K562 (cell line): ENCODE measurements around the gene COMMD1. TPM values are rescaled to one million over a fixed set of nuclear protein-coding genes. Genes with fewer than 3 reads are reported as not detected.

Experiments used
- ATAC-seq: fragments of 200-7000 bp; cut with Tn5 transposase; 3 replicates; pipeline ENCODE4 v1.9.1; 2020; ENCODE audit warnings: moderate library complexity
- BruUV-seq: library from RNA; stranded (reverse); fragments of 400-500 nt; replicated peaks from 2 replicates; lab custom pipeline; 2021; lab: Mats Ljungman, UMichigan
- CTCF ChIA-PET: fragments of 300-600 bp; formaldehyde crosslinking; extraction: SDS; loops from one replicate; lab custom pipeline; 2021; ENCODE audit warnings: low intra/inter-chr PET ratio; lab: Yijun Ruan, JAX
- POLR2A ChIA-PET: fragments of 300-600, 350-650 bp; sonication (Branson Sonifier 250); formaldehyde crosslinking; extraction: SDS; loops from one replicate; lab custom pipeline; 2021; ENCODE audit warnings: antibody characterized with exemption, inconsistent platforms; lab: Yijun Ruan, JAX
- DNase-seq, 4 experiments: peaks; one replicate each; pipeline versions ENCODE4 v3.0.0 to v3.0.0-alpha.2; 2011 to 2018; ENCODE audit warnings: low spot score in 3 of 4, mixed read lengths in 3 of 4; ENCODE audit errors: extremely low read depth in 1 of 4
- FAIRE-seq: peaks from 2 replicates; lab custom pipeline; 2011; peaks lifted over from hg19 to GRCh38; lab: Jason Lieb, UNC
- H2AFZ ChIP-seq: 2 replicates; pipeline ENCODE4 v1.6.0; 2011; ENCODE audit warnings: low read depth, low read length, control low read depth, inconsistent platforms
- H3K27ac ChIP-seq: fragments of 200-600 bp; 3 replicates; pipeline ENCODE4 v1.8.0; 2011; ENCODE audit warnings: low read depth, mild to moderate bottlenecking, control low read depth, inconsistent platforms, low read length, moderate library complexity, mixed read lengths; ENCODE audit errors: extremely low read depth
- H3K27me3 ChIP-seq, 2 experiments: fragments of 300-600 bp in 1 of 2; 2 replicates in 1 of 2; 3 replicates in 1 of 2; pipeline versions ENCODE4 v1.6.0 to v1.8.0; 2011; ENCODE audit warnings: inconsistent platforms in 2 of 2, low read length in 2 of 2, mild to moderate bottlenecking in 1 of 2, mixed read lengths in 1 of 2, moderate library complexity in 1 of 2; ENCODE audit not compliant: control insufficient read depth in 2 of 2, insufficient read depth in 2 of 2
- H3K36me3 ChIP-seq: fragments of 300-600 bp; 3 replicates; pipeline ENCODE4 v1.8.0; 2011; ENCODE audit warnings: mild to moderate bottlenecking, low read length, inconsistent platforms; ENCODE audit not compliant: control insufficient read depth, insufficient read depth
- H3K4me1 ChIP-seq, 2 experiments: fragments of 200-600 bp in 1 of 2; replicated peaks in 1 of 2; 2 replicates in 1 of 2; 3 replicates in 1 of 2; pipeline versions ENCODE4 v1.5.1 to v1.8.0; 2011; ENCODE audit warnings: inconsistent platforms in 2 of 2, low read length in 2 of 2, mild to moderate bottlenecking in 1 of 2, mixed read lengths in 1 of 2, moderate library complexity in 1 of 2; ENCODE audit not compliant: control insufficient read depth in 2 of 2, insufficient read depth in 2 of 2
- H3K4me2 ChIP-seq: 2 replicates; pipeline ENCODE4 v1.6.1; 2011; ENCODE audit warnings: low read length, control low read depth, inconsistent platforms, mixed read lengths; ENCODE audit not compliant: insufficient read depth
- H3K4me3 ChIP-seq: fragments of 200-600 bp; sonication (generic), shearing (Covaris generic); 2 replicates; pipeline ENCODE4 v1.5.1; 2016; ENCODE audit warnings: control low read depth, inconsistent platforms
- H3K79me2 ChIP-seq: fragments of 200-600 bp; 3 replicates; pipeline ENCODE4 v1.8.0; 2011; ENCODE audit warnings: low read length, inconsistent platforms; ENCODE audit not compliant: control insufficient read depth, insufficient read depth
- H3K9ac ChIP-seq, 2 experiments: 2 replicates each; pipeline versions ENCODE4 v1.6.0 to v1.6.1; 2011; ENCODE audit warnings: low read depth in 2 of 2, low read length in 2 of 2, control low read depth in 1 of 2, inconsistent platforms in 1 of 2, mild to moderate bottlenecking in 1 of 2, mixed read lengths in 1 of 2; ENCODE audit not compliant: insufficient read depth in 1 of 2
- H3K9me1 ChIP-seq: one replicate; pipeline ENCODE4 v1.6.0; 2011; ENCODE audit warnings: inconsistent platforms, mild to moderate bottlenecking, low read length, moderate library complexity; ENCODE audit not compliant: control insufficient read depth, insufficient read depth
- H3K9me3 ChIP-seq: replicated peaks from 2 replicates; pipeline ENCODE4 v1.5.1; 2011; ENCODE audit warnings: low read depth, low read length, inconsistent platforms; ENCODE audit not compliant: control insufficient read depth, insufficient read depth
- H4K20me1 ChIP-seq: replicated peaks from 2 replicates; pipeline ENCODE4 v1.6.1; 2011; ENCODE audit warnings: low read length, inconsistent platforms, mixed read lengths; ENCODE audit not compliant: control insufficient read depth, insufficient read depth
- BHLHE40 ChIP-seq: IDR thresholded peaks from 2 replicates; pipeline ENCODE4 v1.6.1; 2011; ENCODE audit warnings: low read length, improper control_type of control experiment
- ELF1 ChIP-seq: fragments of 200-800 bp; sonication (Bioruptor generic); IDR thresholded peaks from 2 replicates; pipeline ENCODE4 v1.6.1; 2016; ENCODE audit warnings: missing genetic modification characterization, missing compliant biosample characterization
- WGBS: fragments of 100-300 bp; shearing (Covaris generic); methylation state at CpG from one replicate; pipeline ENCODE4 v1.1.6; 2016; ENCODE audit warnings: low coverage, mixed read lengths; ENCODE audit not compliant: insufficient coverage; ENCODE audit errors: missing lambda C conversion rate; 5-methylcytosine and 5-hydroxymethylcytosine counted together
- in situ Hi-C: fragments of 300-500 bp; cut with MboI; formaldehyde crosslinking; loops from 4 replicates; pipeline ENCODE4 v1.15.0; 2018; ENCODE audit warnings: inconsistent platforms, mixed read lengths
- intact Hi-C: fragments of 100-400 bp; cut with micrococcal nuclease; formaldehyde crosslinking; loops from 2 replicates; pipeline ENCODE4 v1.14.2; 2022
- polyA plus RNA-seq, 8 experiments: library from polyadenylated mRNA; depleted of rRNA in 4 of 8; stranded (reverse) in 5 of 8; unstranded in 3 of 8; fragments of >200 nt; fragmentation: Nextera tagmentation in 2 of 8; fragmentation: Illumina TruSeq in 1 of 8; extraction: Ambion mirVana in 2 of 8; extraction: Trizol in 1 of 8; gene quantifications; 2 replicates each; pipeline versions ENCODE4 v1.2.1 to v1.2.3, GENCODE V29; 2011 to 2014; ENCODE audit warnings: inconsistent platforms in 1 of 8, missing spikeins in 1 of 8
- total RNA-seq, 7 experiments: library from RNA; depleted of rRNA in 6 of 7; stranded (reverse); fragments of >200 nt in 6 of 7; fragmentation: Illumina TruSeq in 2 of 7; extraction: Trizol in 2 of 7; gene quantifications; 2 replicates each; pipeline versions ENCODE4 v1.2.1 to v1.2.3, GENCODE V29; 2011 to 2021; ENCODE audit warnings: low replicate concordance in 1 of 7
- TF ChIP-seq, protein P1 (sequence below): fragments of 450-650 bp; IDR thresholded peaks from 2 replicates; pipeline ENCODE4 v1.6.1; 2018; ENCODE audit warnings: mild to moderate bottlenecking, low read depth; ENCODE audit not compliant: partially characterized antibody
- TF ChIP-seq, protein P2 (sequence below): fragments of 450-650 bp; IDR thresholded peaks from 2 replicates; pipeline ENCODE4 v1.6.1; 2016; ENCODE audit warnings: low read depth
- TF ChIP-seq, protein P3 (sequence below): conservative IDR thresholded peaks from 2 replicates; pipeline ENCODE4 v1.6.1; 2011; ENCODE audit warnings: low read depth, mild to moderate bottlenecking, low read length; ENCODE audit not compliant: control insufficient read depth

COMMD1 gene
- total and polyA plus RNA-seq, 9 of the 15 experiments (the other 6 are each of a cell fraction or from before 2014, with no cell fraction given) = 14.4 to 77.0 (median 21.4) TPM

DNA sequence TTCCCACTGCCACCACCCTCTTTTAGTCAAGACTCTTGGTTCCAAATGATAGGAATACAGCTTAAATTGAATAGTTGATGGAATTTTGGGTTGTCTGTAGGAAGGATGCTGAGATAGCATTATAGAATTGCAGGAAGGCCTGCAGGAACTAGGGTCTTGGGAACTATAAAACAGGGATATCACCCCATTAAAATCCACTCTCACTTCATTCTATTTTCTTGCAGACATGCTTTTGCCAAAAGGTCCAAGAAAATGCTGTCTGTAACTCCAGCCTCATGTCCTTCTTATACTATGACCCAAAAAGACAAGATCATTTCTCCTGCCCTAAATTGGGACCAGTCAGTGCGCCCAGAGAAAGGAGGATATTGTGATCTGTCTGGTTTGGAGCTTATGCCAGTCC is 89.1 kb downstream of the COMMD1 start:
- Histone ChIP-seq H4K20me1 (no peaks in the 10 kb centered on the region), H3K4me1 (peaks cover 0 to 12% of the 10 kb centered on the region in 2 experiments; a peak in 2 of 5 replicates), H3K27ac (no peak overlapping the region), H3K9me3 (no peaks in the 10 kb centered on the region), H3K79me2 (no peaks in the 10 kb centered on the region), H3K36me3 (no peaks in the 10 kb centered on the region), H3K4me2 (no peak overlapping the region), H3K27me3 (no peaks in the 10 kb centered on the region), H3K4me3 (no peak overlapping the region), H2AFZ (no peak overlapping the region; the same call in 1 of the 2 replicates), H3K9ac (no peak overlapping the region), H3K9me1 (no peaks in the 10 kb centered on the region)
- intact Hi-C loops (loop anchor here (10.0 kb wide), 1 partner anchor 220 kb away; no protein-coding TSS in a partner anchor), in situ Hi-C loops (no loop called here)
- DNase-seq (no peak), ATAC-seq (no peak), FAIRE-seq (no peak)
- CTCF ChIA-PET = interaction anchor here (0.6 to 3.2 kb wide), 3 partner anchors 418 to 1369 kb away, joined by 3 to 28 read pairs (median 3); no protein-coding TSS in a partner anchor
- no TSS peak for BruUV-seq
- POLR2A ChIA-PET = interaction anchor here (1.2 kb wide), 1 partner anchor 303 kb away, joined by 3 read pairs; no protein-coding TSS in a partner anchor
- WGBS = 50% methylated on average over 1 of the region's 1 CpG
- TF ChIP-seq ELF1 (tag) (no peak), BHLHE40 (no peak)
- TF ChIP-seq, protein P1, sequence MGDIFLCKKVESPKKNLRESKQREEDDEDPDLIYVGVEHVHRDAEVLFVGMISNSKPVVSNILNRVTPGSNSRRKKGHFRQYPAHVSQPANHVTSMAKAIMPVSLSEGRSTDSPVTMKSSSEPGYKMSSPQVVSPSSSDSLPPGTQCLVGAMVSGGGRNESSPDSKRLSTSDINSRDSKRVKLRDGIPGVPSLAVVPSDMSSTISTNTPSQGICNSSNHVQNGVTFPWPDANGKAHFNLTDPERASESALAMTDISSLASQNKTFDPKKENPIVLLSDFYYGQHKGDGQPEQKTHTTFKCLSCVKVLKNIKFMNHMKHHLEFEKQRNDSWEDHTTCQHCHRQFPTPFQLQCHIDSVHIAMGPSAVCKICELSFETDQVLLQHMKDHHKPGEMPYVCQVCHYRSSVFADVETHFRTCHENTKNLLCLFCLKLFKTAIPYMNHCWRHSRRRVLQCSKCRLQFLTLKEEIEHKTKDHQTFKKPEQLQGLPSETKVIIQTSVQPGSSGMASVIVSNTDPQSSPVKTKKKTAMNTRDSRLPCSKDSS = no peak
- TF ChIP-seq, protein P2, sequence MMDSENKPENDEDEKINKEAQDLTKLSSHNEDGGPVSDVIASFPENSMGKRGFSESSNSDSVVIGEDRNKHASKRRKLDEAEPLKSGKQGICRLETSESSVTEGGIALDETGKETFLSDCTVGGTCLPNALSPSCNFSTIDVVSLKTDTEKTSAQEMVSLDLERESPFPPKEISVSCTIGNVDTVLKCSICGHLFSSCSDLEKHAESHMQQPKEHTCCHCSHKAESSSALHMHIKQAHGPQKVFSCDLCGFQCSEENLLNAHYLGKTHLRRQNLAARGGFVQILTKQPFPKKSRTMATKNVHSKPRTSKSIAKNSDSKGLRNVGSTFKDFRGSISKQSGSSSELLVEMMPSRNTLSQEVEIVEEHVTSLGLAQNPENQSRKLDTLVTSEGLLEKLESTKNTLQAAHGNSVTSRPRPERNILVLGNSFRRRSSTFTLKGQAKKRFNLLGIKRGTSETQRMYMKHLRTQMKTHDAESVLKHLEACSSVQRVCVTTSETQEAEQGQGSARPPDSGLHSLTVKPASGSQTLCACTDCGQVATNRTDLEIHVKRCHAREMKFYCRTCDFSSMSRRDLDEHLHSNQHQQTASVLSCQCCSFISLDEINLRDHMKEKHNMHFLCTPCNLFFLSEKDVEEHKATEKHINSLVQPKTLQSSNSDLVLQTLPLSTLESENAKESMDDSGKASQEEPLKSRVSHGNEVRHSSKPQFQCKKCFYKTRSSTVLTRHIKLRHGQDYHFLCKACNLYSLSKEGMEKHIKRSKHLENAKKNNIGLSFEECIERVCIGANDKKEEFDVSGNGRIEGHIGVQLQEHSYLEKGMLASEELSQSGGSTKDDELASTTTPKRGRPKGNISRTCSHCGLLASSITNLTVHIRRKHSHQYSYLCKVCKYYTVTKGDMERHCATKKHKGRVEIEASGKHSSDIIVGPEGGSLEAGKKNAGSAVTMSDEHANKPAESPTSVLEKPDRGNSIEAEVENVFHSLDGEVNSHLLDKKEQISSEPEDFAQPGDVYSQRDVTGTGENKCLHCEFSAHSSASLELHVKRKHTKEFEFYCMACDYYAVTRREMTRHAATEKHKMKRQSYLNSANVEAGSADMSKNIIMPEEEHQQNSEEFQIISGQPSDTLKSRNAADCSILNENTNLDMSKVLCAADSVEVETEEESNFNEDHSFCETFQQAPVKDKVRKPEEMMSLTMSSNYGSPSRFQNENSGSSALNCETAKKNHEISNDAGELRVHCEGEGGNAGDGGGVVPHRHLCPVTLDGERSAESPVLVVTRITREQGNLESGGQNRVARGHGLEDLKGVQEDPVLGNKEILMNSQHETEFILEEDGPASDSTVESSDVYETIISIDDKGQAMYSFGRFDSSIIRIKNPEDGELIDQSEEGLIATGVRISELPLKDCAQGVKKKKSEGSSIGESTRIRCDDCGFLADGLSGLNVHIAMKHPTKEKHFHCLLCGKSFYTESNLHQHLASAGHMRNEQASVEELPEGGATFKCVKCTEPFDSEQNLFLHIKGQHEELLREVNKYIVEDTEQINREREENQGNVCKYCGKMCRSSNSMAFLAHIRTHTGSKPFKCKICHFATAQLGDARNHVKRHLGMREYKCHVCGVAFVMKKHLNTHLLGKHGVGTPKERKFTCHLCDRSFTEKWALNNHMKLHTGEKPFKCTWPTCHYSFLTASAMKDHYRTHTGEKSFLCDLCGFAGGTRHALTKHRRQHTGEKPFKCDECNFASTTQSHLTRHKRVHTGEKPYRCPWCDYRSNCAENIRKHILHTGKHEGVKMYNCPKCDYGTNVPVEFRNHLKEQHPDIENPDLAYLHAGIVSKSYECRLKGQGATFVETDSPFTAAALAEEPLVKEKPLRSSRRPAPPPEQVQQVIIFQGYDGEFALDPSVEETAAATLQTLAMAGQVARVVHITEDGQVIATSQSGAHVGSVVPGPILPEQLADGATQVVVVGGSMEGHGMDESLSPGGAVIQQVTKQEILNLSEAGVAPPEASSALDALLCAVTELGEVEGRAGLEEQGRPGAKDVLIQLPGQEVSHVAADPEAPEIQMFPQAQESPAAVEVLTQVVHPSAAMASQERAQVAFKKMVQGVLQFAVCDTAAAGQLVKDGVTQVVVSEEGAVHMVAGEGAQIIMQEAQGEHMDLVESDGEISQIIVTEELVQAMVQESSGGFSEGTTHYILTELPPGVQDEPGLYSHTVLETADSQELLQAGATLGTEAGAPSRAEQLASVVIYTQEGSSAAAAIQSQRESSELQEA = no peak
- TF ChIP-seq, protein P3, sequence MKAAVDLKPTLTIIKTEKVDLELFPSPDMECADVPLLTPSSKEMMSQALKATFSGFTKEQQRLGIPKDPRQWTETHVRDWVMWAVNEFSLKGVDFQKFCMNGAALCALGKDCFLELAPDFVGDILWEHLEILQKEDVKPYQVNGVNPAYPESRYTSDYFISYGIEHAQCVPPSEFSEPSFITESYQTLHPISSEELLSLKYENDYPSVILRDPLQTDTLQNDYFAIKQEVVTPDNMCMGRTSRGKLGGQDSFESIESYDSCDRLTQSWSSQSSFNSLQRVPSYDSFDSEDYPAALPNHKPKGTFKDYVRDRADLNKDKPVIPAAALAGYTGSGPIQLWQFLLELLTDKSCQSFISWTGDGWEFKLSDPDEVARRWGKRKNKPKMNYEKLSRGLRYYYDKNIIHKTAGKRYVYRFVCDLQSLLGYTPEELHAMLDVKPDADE = no peak
